HepG2 (cell line): ENCODE data around the gene ITGA2. TPM values are rescaled to one million over a fixed set of nuclear protein-coding genes. Genes with fewer than 3 reads are reported as not detected.

Experiments used
- CCDC6 ChIP-seq: sonication (generic); formaldehyde crosslinking; IDR thresholded peaks from 2 replicates; pipeline ENCODE4 v1.8.1; 2022; ENCODE audit warnings: mild to moderate bottlenecking, missing genetic modification reagents, moderate library complexity
- FLYWCH1 ChIP-seq: sonication (generic); formaldehyde crosslinking; IDR thresholded peaks from 2 replicates; pipeline ENCODE4 v1.8.1; 2023; ENCODE audit warnings: mild to moderate bottlenecking, missing genetic modification reagents
- KDM2A ChIP-seq: sonication (generic); formaldehyde crosslinking; IDR thresholded peaks from 2 replicates; pipeline ENCODE4 v1.4.0; 2020; ENCODE audit warnings: low read depth, missing genetic modification reagents, borderline replicate concordance
- KMT2B ChIP-seq: IDR thresholded peaks from 2 replicates; pipeline ENCODE4 v1.6.1; 2016; ENCODE audit warnings: missing genetic modification reagents, missing compliant biosample characterization
- NR1H2 ChIP-seq: sonication (generic); formaldehyde crosslinking; IDR thresholded peaks from 2 replicates; pipeline ENCODE4 v1.8.1; 2022; ENCODE audit warnings: low read depth, missing genetic modification reagents, borderline replicate concordance
- POLR2A ChIP-seq, 2 experiments: IDR thresholded peaks; 2 replicates each; pipeline ENCODE4 v1.6.1; 2011; ENCODE audit warnings: low read depth in 2 of 2, low read length in 2 of 2, mild to moderate bottlenecking in 1 of 2, moderate library complexity in 1 of 2; ENCODE audit not compliant: insufficient read depth in 1 of 2
- SNAPC2 ChIP-seq: sonication (generic); formaldehyde crosslinking; IDR thresholded peaks from 2 replicates; pipeline ENCODE4 v1.8.1; 2022; ENCODE audit warnings: mild to moderate bottlenecking, missing genetic modification reagents
- SRSF1 ChIP-seq: fragments of 200-400 bp; formaldehyde crosslinking; optimal IDR thresholded peaks from 2 replicates; pipeline ENCODE3; 2017; ENCODE audit warnings: mild to moderate bottlenecking, low read depth, low read length, moderate library complexity
- TAF15 ChIP-seq: fragments of 200-400 bp; formaldehyde crosslinking; IDR thresholded peaks from one replicate; pipeline ENCODE4 v1.6.1; 2018; ENCODE audit warnings: mild to moderate bottlenecking, low read depth, low read length; ENCODE audit not compliant: poor library complexity, severe bottlenecking
- TEAD2 ChIP-seq: sonication (generic); formaldehyde crosslinking; IDR thresholded peaks from 2 replicates; pipeline ENCODE4 v1.9.0; 2021; ENCODE audit warnings: missing genetic modification reagents
- UBTF ChIP-seq: sonication (generic); formaldehyde crosslinking; IDR thresholded peaks from 2 replicates; pipeline ENCODE4 v1.4.0; 2020; ENCODE audit warnings: mild to moderate bottlenecking, missing genetic modification reagents
- ZNF180 ChIP-seq: sonication (generic); formaldehyde crosslinking; IDR thresholded peaks from 2 replicates; pipeline ENCODE4 v1.4.0; 2020; ENCODE audit warnings: low read depth, missing genetic modification reagents, borderline replicate concordance
- ZNF30 ChIP-seq: sonication (generic); formaldehyde crosslinking; IDR thresholded peaks from 2 replicates; pipeline ENCODE4 v1.5.0; 2020; ENCODE audit warnings: mild to moderate bottlenecking, missing genetic modification reagents
- ZNF460 ChIP-seq: sonication (generic); formaldehyde crosslinking; IDR thresholded peaks from 2 replicates; pipeline ENCODE4 v1.5.1; 2020; ENCODE audit warnings: missing genetic modification reagents, mild to moderate bottlenecking, borderline replicate concordance
- ZNF713 ChIP-seq: sonication (generic); formaldehyde crosslinking; IDR thresholded peaks from 2 replicates; pipeline ENCODE4 v1.4.0; 2020; ENCODE audit warnings: mild to moderate bottlenecking, missing genetic modification reagents
- ZSCAN21 ChIP-seq: sonication (generic); formaldehyde crosslinking; IDR thresholded peaks from 2 replicates; pipeline ENCODE4 v1.8.0; 2022; ENCODE audit warnings: mild to moderate bottlenecking, missing genetic modification reagents, moderate library complexity, borderline replicate concordance
- polyA plus RNA-seq, 8 experiments: library from polyadenylated mRNA; depleted of rRNA in 3 of 8; stranded (reverse) in 7 of 8; unstranded in 1 of 8; fragments of >200 nt; fragmentation: Illumina TruSeq in 4 of 8; extraction: Trizol in 4 of 8; gene quantifications; 2 replicates each; pipeline versions ENCODE4 v1.2.1 to v1.2.3, GENCODE V29; 2011 to 2016; ENCODE audit warnings: low read depth in 4 of 8, missing spikeins in 1 of 8, mixed read lengths in 1 of 8; ENCODE audit not compliant: insufficient read depth in 1 of 8
- total RNA-seq, 5 experiments: library from RNA; depleted of rRNA; stranded (reverse); fragments of >200 nt; fragmentation: Illumina TruSeq; extraction: Trizol; gene quantifications; 2 replicates each; pipeline ENCODE4 v1.2.3, GENCODE V29; 2016; ENCODE audit warnings: low read depth in 1 of 5
- TF ChIP-seq, protein P1 (sequence below): sonication (generic); formaldehyde crosslinking; IDR thresholded peaks from 2 replicates; pipeline ENCODE4 v1.4.0; 2020; ENCODE audit warnings: missing genetic modification reagents
- TF ChIP-seq, protein P2 (sequence below): sonication (generic); formaldehyde crosslinking; IDR thresholded peaks from 2 replicates; pipeline ENCODE4 v1.4.0; 2020; ENCODE audit warnings: mild to moderate bottlenecking, missing genetic modification reagents
- TF ChIP-seq, protein P3 (sequence below): sonication (generic); formaldehyde crosslinking; conservative IDR thresholded peaks from 2 replicates; pipeline ENCODE4 v1.8.1; 2023; ENCODE audit warnings: missing genetic modification reagents

ITGA2 gene
- total and polyA plus RNA-seq, 2 of the 13 experiments (the other 11 are each of a cell fraction or from before 2014, with no cell fraction given) = 15.8 to 58.3 TPM

DNA sequence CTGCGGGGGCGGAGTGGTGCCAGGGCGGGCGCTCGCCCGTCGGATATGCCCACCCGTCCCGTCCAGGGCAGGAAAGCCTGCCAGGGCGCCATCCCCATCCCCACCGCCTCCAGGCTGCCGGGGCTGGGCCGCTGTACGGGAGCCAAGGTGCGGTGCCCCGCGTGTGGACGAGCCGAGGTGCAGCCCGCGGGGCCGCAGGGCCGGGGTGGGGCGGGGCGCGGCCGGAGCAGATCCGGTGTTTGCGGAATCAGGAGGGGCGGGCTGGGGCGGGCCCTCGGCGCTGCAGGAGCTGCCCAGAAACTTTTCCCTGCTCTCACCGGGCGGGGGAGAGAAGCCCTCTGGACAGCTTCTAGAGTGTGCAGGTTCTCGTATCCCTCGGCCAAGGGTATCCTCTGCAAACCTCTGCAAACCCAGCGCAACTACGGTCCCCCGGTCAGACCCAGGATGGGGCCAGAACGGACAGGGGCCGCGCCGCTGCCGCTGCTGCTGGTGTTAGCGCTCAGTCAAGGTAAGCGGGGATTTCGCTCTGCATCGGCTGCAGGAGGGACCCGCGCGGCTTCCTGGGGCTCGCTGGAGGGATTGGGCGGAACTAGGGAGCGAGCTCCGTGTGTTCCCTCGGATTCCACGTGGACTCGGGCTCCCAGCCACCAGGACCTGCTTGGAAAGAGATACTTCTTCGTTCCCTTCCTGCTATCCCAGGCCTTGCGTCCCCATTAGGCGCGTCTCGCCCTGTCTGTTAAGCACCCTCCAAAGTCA, at the start of gene ITGA2 (continued):
- no peak for TF ChIP-seq TAF15
- TF ChIP-seq ZSCAN21 (CRISPR knock-in tag) = 0 out of 2 replicates have a peak, but pooled peaks have one; percentile 63
- TF ChIP-seq, protein P1, sequence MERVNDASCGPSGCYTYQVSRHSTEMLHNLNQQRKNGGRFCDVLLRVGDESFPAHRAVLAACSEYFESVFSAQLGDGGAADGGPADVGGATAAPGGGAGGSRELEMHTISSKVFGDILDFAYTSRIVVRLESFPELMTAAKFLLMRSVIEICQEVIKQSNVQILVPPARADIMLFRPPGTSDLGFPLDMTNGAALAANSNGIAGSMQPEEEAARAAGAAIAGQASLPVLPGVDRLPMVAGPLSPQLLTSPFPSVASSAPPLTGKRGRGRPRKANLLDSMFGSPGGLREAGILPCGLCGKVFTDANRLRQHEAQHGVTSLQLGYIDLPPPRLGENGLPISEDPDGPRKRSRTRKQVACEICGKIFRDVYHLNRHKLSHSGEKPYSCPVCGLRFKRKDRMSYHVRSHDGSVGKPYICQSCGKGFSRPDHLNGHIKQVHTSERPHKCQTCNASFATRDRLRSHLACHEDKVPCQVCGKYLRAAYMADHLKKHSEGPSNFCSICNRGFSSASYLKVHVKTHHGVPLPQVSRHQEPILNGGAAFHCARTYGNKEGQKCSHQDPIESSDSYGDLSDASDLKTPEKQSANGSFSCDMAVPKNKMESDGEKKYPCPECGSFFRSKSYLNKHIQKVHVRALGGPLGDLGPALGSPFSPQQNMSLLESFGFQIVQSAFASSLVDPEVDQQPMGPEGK (CRISPR knock-in tag) = peak; percentile 66
- TF ChIP-seq, protein P2, sequence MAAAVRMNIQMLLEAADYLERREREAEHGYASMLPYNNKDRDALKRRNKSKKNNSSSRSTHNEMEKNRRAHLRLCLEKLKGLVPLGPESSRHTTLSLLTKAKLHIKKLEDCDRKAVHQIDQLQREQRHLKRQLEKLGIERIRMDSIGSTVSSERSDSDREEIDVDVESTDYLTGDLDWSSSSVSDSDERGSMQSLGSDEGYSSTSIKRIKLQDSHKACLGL (CRISPR knock-in tag) = peak; percentile 69; the same call in 1 of the 2 replicates
- TF ChIP-seq FLYWCH1 (CRISPR knock-in tag) = no peak
- no peak for TF ChIP-seq ZNF460 (CRISPR knock-in tag)
- no peak for TF ChIP-seq ZNF713 (CRISPR knock-in tag)
- no peak for TF ChIP-seq NR1H2
- peak; percentile 93; the same call in 1 of the 2 replicates for TF ChIP-seq UBTF (CRISPR knock-in tag)
- TF ChIP-seq ZNF30 (CRISPR knock-in tag) = no peak
- TF ChIP-seq, protein P3, sequence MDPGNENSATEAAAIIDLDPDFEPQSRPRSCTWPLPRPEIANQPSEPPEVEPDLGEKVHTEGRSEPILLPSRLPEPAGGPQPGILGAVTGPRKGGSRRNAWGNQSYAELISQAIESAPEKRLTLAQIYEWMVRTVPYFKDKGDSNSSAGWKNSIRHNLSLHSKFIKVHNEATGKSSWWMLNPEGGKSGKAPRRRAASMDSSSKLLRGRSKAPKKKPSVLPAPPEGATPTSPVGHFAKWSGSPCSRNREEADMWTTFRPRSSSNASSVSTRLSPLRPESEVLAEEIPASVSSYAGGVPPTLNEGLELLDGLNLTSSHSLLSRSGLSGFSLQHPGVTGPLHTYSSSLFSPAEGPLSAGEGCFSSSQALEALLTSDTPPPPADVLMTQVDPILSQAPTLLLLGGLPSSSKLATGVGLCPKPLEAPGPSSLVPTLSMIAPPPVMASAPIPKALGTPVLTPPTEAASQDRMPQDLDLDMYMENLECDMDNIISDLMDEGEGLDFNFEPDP (CRISPR knock-in tag) = no peak
- TF ChIP-seq KMT2B (CRISPR knock-in tag) = peak; percentile 66; the same call in 1 of the 2 replicates
- TF ChIP-seq KDM2A (CRISPR knock-in tag) = peak; percentile 48; the same call in 1 of the 2 replicates
- TF ChIP-seq CCDC6 (CRISPR knock-in tag) = no peak
- TF ChIP-seq POLR2A (IDR thresholded peaks at IDR 0.05; ENCODE audit: insufficient read depth in 1 of 2, low read depth in 2 of 2, low read length in 2 of 2) = peak; percentile 70 to 84
- TF ChIP-seq ZNF180 = no peak
- no peak for TF ChIP-seq TEAD2 (CRISPR knock-in tag)
- TF ChIP-seq SNAPC2 = 0 out of 2 replicates have a peak, but pooled peaks have one; percentile 84
- peak; percentile 53 for TF ChIP-seq SRSF1
